SK-N-SH (cell line): ENCODE measurements around the gene ZNF526. TPM values are rescaled to one million over a fixed set of nuclear protein-coding genes. Genes with fewer than 3 reads are reported as not detected.

Source experiments
- CTCF ChIA-PET: fragments of 300-600, 350-600 bp; formaldehyde crosslinking; extraction: SDS; loops from one replicate; lab custom pipeline; 2021; lab: Yijun Ruan, JAX
- POLR2A ChIA-PET: fragments of 350-600 bp; sonication (Branson Sonifier 250); formaldehyde crosslinking; extraction: SDS; loops from one replicate; lab custom pipeline; 2020; ENCODE audit warnings: antibody characterized with exemption, inconsistent platforms; lab: Yijun Ruan, JAX
- DNase-seq: peaks from one replicate; pipeline ENCODE4 v3.0.0; 2012
- H2AFZ ChIP-seq: fragments of 200-600 bp; sonication (generic); 2 replicates; pipeline ENCODE4 v1.8.1; 2016; ENCODE audit warnings: antibody characterized with exemption, mild to moderate bottlenecking, low read depth
- H3F3A ChIP-seq: fragments of 200-600 bp; sonication (generic); replicated peaks from 2 replicates; pipeline ENCODE3; 2016; ENCODE audit warnings: antibody characterized with exemption, mild to moderate bottlenecking; ENCODE audit not compliant: insufficient read depth
- H3K27ac ChIP-seq, 2 experiments: fragments of 200-500 bp in 1 of 2; fragments of 200-600 bp in 1 of 2; sonication (Bioruptor generic) in 1 of 2; sonication (generic), shearing (Covaris generic) in 1 of 2; 2 replicates each; pipeline versions ENCODE4 v1.5.1 to v1.6.1; 2014 to 2016; ENCODE audit warnings: low read depth in 2 of 2, inconsistent platforms in 1 of 2, low read length in 1 of 2, mild to moderate bottlenecking in 1 of 2, mixed read lengths in 1 of 2
- H3K27me3 ChIP-seq: fragments of 200-600 bp; sonication (generic), shearing (Covaris generic); 2 replicates; pipeline ENCODE4 v1.6.1; 2016; ENCODE audit warnings: mixed run types; ENCODE audit not compliant: insufficient read depth
- H3K36me3 ChIP-seq, 2 experiments: fragments of 200-500 bp in 1 of 2; fragments of 200-600 bp in 1 of 2; sonication (Bioruptor generic) in 1 of 2; sonication (generic) in 1 of 2; replicated peaks in 1 of 2; 2 replicates each; pipeline versions ENCODE3 to v1.5.1; 2014 to 2016; ENCODE audit warnings: low read length in 1 of 2, mild to moderate bottlenecking in 1 of 2; ENCODE audit not compliant: insufficient read depth in 2 of 2, control insufficient read depth in 1 of 2
- H3K4me1 ChIP-seq, 2 experiments: fragments of 200-500 bp in 1 of 2; fragments of 200-600 bp in 1 of 2; sonication (Bioruptor generic) in 1 of 2; sonication (generic), shearing (Covaris generic) in 1 of 2; 2 replicates each; pipeline versions ENCODE4 v1.5.1 to v1.6.1; 2014 to 2016; ENCODE audit warnings: low read depth in 1 of 2, low read length in 1 of 2, mixed run types in 1 of 2; ENCODE audit not compliant: insufficient read depth in 2 of 2, control insufficient read depth in 1 of 2
- H3K4me2 ChIP-seq: fragments of 200-600 bp; sonication (generic), shearing (Covaris generic); 2 replicates; pipeline ENCODE4 v1.6.1; 2017; ENCODE audit warnings: mixed run types
- H3K4me3 ChIP-seq, 2 experiments: fragments of 200-500 bp in 1 of 2; fragments of 200-600 bp in 1 of 2; sonication (Bioruptor generic) in 1 of 2; sonication (generic), shearing (Covaris generic) in 1 of 2; 2 replicates each; pipeline versions ENCODE4 v1.5.1 to v1.8.1; 2014 to 2016; ENCODE audit warnings: low read depth in 2 of 2, inconsistent platforms in 1 of 2, low read length in 1 of 2, mild to moderate bottlenecking in 1 of 2, mixed read lengths in 1 of 2, moderate library complexity in 1 of 2
- H3K79me2 ChIP-seq: fragments of 200-600 bp; sonication (generic); 2 replicates; pipeline ENCODE4 v1.8.1; 2017; ENCODE audit warnings: mild to moderate bottlenecking; ENCODE audit not compliant: insufficient read depth
- H3K9ac ChIP-seq: fragments of 200-600 bp; sonication (generic); 2 replicates; pipeline ENCODE4 v1.6.1; 2017; ENCODE audit warnings: mixed run types
- H3K9me2 ChIP-seq: fragments of 200-600 bp; sonication (generic); 2 replicates; pipeline ENCODE4 v1.6.1; 2017; ENCODE audit warnings: mixed run types
- H3K9me3 ChIP-seq: fragments of 200-600 bp; sonication (generic); 2 replicates; pipeline ENCODE4 v1.6.1; 2017; ENCODE audit warnings: mixed run types, mild to moderate bottlenecking, moderate library complexity
- H4K20me1 ChIP-seq: fragments of 200-600 bp; sonication (generic); 2 replicates; pipeline ENCODE4 v1.6.1; 2017; ENCODE audit warnings: mild to moderate bottlenecking, mixed run types; ENCODE audit not compliant: insufficient read depth
- ELF1 ChIP-seq: IDR thresholded peaks from 2 replicates; pipeline ENCODE4 v1.4.0; 2012
- FOXM1 ChIP-seq: IDR thresholded peaks from 2 replicates; pipeline ENCODE4 v1.4.0; 2012; ENCODE audit warnings: low read depth, mild to moderate bottlenecking
- GABPA ChIP-seq: IDR thresholded peaks from 2 replicates; pipeline ENCODE4 v1.4.0; 2012; ENCODE audit warnings: low read depth, mild to moderate bottlenecking
- GATA2 ChIP-seq: sonication (generic); formaldehyde crosslinking; IDR thresholded peaks from 2 replicates; pipeline ENCODE4 v1.5.0; 2020; ENCODE audit warnings: mild to moderate bottlenecking, missing genetic modification reagents
- IRF3 ChIP-seq: fragments of 150-350 bp; IDR thresholded peaks from 2 replicates; pipeline ENCODE4 v1.6.1; 2016; ENCODE audit warnings: mild to moderate bottlenecking, low read depth, low read length
- PBX3 ChIP-seq: IDR thresholded peaks from 2 replicates; pipeline ENCODE4; 2012
- POLR2AphosphoS5 ChIP-seq: IDR thresholded peaks from 2 replicates; pipeline ENCODE4 v1.6.1; 2012; ENCODE audit warnings: low read depth, low read length
- ZBTB33 ChIP-seq: IDR thresholded peaks from 2 replicates; pipeline ENCODE4 v1.4.0; 2012; ENCODE audit warnings: low read depth, borderline replicate concordance
- WGBS: methylation state at CpG from one replicate; pipeline ENCODE4 v1.1.6; 2017; ENCODE audit warnings: low lambda C conversion rate; 5-methylcytosine and 5-hydroxymethylcytosine counted together
- polyA plus RNA-seq, 3 experiments: library from polyadenylated mRNA; depleted of rRNA; stranded (reverse); fragments of >200 nt; gene quantifications; 2 replicates each; pipeline ENCODE4 v1.2.3, GENCODE V29; 2012

The ZNF526 gene
- polyA plus RNA-seq, 1 of the 3 experiments (the other 2 are of a cell fraction): 3.5 TPM

- ChIA-PET POLR2A (interaction anchor here (0.6 kb wide), 1 partner anchor 82 kb away, joined by 3 read pairs; no protein-coding TSS in a partner anchor), CTCF (interaction anchor here (1.3 to 1.7 kb wide), 2 partner anchors 83 to 87 kb away, joined by 3 to 8 read pairs; no protein-coding TSS in a partner anchor)
- H3K4me3 ChIP-seq: no peak overlapping the region
- TF ChIP-seq ZBTB33 (no peak), GABPA (no peak)
- WGBS: 41% methylated on average over 3 of the region's 3 CpGs
- H3K27me3 ChIP-seq: no peaks in the 10 kb centered on the region
- H3F3A ChIP-seq: no peaks in the 10 kb centered on the region
- H4K20me1 ChIP-seq: no peaks in the 10 kb centered on the region
- no peaks in the 10 kb centered on the region for H3K9me3 ChIP-seq
- H3K79me2 ChIP-seq: no peaks in the 10 kb centered on the region
- no peak overlapping the region for H2AFZ ChIP-seq
- no peaks in the 10 kb centered on the region for H3K4me1 ChIP-seq
- H3K9me2 ChIP-seq: no peaks in the 10 kb centered on the region
- no peak overlapping the region for H3K9ac ChIP-seq
- no peak overlapping the region for H3K4me2 ChIP-seq
- no peak overlapping the region for H3K27ac ChIP-seq
- DNase-seq: no peak
- H3K36me3 ChIP-seq: no peaks in the 10 kb centered on the region
Observed at GRCh38 chr19:42191855-42192254, 28.3 kb upstream of the ZNF526 start.

- Histone ChIP-seq H3K4me2 (no peak overlapping the region), H3K9me2 (no peaks in the 10 kb centered on the region), H3K36me3 (peaks cover 0 to 4% of the 10 kb centered on the region in 2 experiments), H4K20me1 (no peaks in the 10 kb centered on the region), H3K9me3 (no peaks in the 10 kb centered on the region)
- WGBS: 55% methylated on average over 1 of the region's 1 CpG
- TF ChIP-seq ELF1 (no peak), GATA2 (CRISPR knock-in tag) (no peak), FOXM1 (no peak), PBX3 (no peak), IRF3 (no peak), GABPA (no peak), POLR2AphosphoS5 (no peak)
- TF ChIP-seq, all 33 proteins: peak for 0
- Histone ChIP-seq H3K27me3 (no peaks in the 10 kb centered on the region), H2AFZ (no peak overlapping the region), H3K9ac (no peak overlapping the region), H3K4me3 (no peak overlapping the region), H3K79me2 (no peaks in the 10 kb centered on the region), H3K27ac (no peak overlapping the region), H3F3A (no peaks in the 10 kb centered on the region), H3K4me1 (no peaks in the 10 kb centered on the region)
- DNase-seq: no peak
- ChIA-PET CTCF (interaction anchor here (0.9 to 1.3 kb wide), 2 partner anchors 61 to 85 kb away, joined by 4 to 6 read pairs; partner anchors contain the start of gene POU2F2), POLR2A (no interaction called here)
Observed at GRCh38 chr19:42193294-42193693, 26.8 kb upstream of the ZNF526 start.
